ENCODE results near the gene SAG. TPM values are rescaled to one million over a fixed set of nuclear protein-coding genes. Genes with fewer than 3 reads are reported as not detected.

Gene SAG
- total and polyA plus RNA-seq, 2 donors (not counting 3 experiments of a cell fraction or from before 2014, with no cell fraction given), result not detected

Small RNA genes within 50 kb of the gene (small RNA-seq; reads per million reads assigned to genes)
- not detected for gene RF00019 (ENCODE audit: insufficient read depth, insufficient read length, low read depth, low replicate concordance)
- gene SCARNA5 (ENCODE audit: insufficient read depth, insufficient read length, low read depth, low replicate concordance), result 44.0 reads per million, percentile 91 among the genes with 10 or more reads in this experiment
- 10.9 reads per million, percentile 64 among the genes with 10 or more reads in this experiment for gene SCARNA6 (ENCODE audit: insufficient read depth, insufficient read length, low read depth, low replicate concordance)

Other genes with a start within 250 kb of the SAG start
- 43.3 and 46.6 TPM in 2 replicates for gene INPP5D, start 247.5 kb upstream of the SAG start, total RNA-seq
- gene INPP5D, start 247.5 kb upstream of the SAG start, polyA plus RNA-seq, result 10.6 and 13.9 TPM in 2 replicates
- gene ATG16L1, start 56.1 kb upstream of the SAG start, total RNA-seq, result 29.8 and 30.2 TPM in 2 replicates
- gene ATG16L1, start 56.1 kb upstream of the SAG start, polyA plus RNA-seq, result 14.1 and 18.1 TPM in 2 replicates
- 36.5 and 36.6 TPM in 2 replicates for gene DGKD, start 46.7 kb downstream of the SAG start, total RNA-seq
- gene DGKD, start 46.7 kb downstream of the SAG start, polyA plus RNA-seq, result 10.4 and 10.8 TPM in 2 replicates